KMS-11 (cell line): ENCODE data around the gene APCDD1.

Source experiments
- H2AFZ ChIP-seq: fragments of 200-600 bp; sonication (generic); 2 replicates; pipeline ENCODE4 v1.6.1; 2016; ENCODE audit warnings: antibody characterized with exemption, mixed run types, low read depth
- H3K27ac ChIP-seq: fragments of 200-600 bp; sonication (generic); 2 replicates; pipeline ENCODE4 v1.6.1; 2016; ENCODE audit warnings: mild to moderate bottlenecking, mixed run types
- H3K27me3 ChIP-seq: fragments of 200-600 bp; sonication (generic); 2 replicates; pipeline ENCODE4 v1.6.1; 2017; ENCODE audit warnings: mild to moderate bottlenecking, low read depth, mixed run types, moderate library complexity; ENCODE audit not compliant: insufficient read depth
- H3K36me3 ChIP-seq: fragments of 200-600 bp; sonication (generic); 2 replicates; pipeline ENCODE4 v1.6.1; 2017; ENCODE audit warnings: mild to moderate bottlenecking, mixed run types; ENCODE audit not compliant: insufficient read depth
- H3K4me1 ChIP-seq: fragments of 200-600 bp; sonication (generic); 2 replicates; pipeline ENCODE4 v1.6.1; 2016; ENCODE audit warnings: mild to moderate bottlenecking, low read depth, mixed run types; ENCODE audit not compliant: poor library complexity, severe bottlenecking
- H3K4me2 ChIP-seq: fragments of 200-600 bp; sonication (generic); 2 replicates; pipeline ENCODE4 v1.7.0; 2016; ENCODE audit warnings: mild to moderate bottlenecking, mixed run types
- H3K4me3 ChIP-seq: fragments of 200-600 bp; sonication (generic); IDR thresholded peaks from 2 replicates; pipeline ENCODE4 v1.6.1; 2017; ENCODE audit warnings: low read depth, low read length, mixed read lengths; ENCODE audit not compliant: insufficient read depth
- H3K79me2 ChIP-seq: fragments of 200-600 bp; sonication (generic); 2 replicates; pipeline ENCODE4 v1.6.1; 2016; ENCODE audit warnings: low read depth, mixed run types; ENCODE audit not compliant: insufficient read depth
- H3K9ac ChIP-seq: fragments of 200-600 bp; sonication (generic); 2 replicates; pipeline ENCODE4 v1.6.1; 2016; ENCODE audit warnings: mild to moderate bottlenecking, mixed run types
- H4K20me1 ChIP-seq: fragments of 200-600 bp; sonication (generic); 2 replicates; pipeline ENCODE4 v1.6.1; 2016; ENCODE audit warnings: mild to moderate bottlenecking, mixed run types; ENCODE audit not compliant: insufficient read depth
- CTCF ChIP-seq: fragments of 200-600 bp; sonication (generic); conservative IDR thresholded peaks from 2 replicates; pipeline ENCODE4 v1.6.1; 2017; ENCODE audit warnings: low read depth, mild to moderate bottlenecking, antibody characterized with exemption, low read length, moderate library complexity, mixed read lengths

Gene APCDD1

GRCh38 chr18:10414293-10414842, 40.1 kb upstream of the APCDD1 start:
- Histone ChIP-seq H3K79me2 (no peaks in the 10 kb centered on the region), H3K4me1 (no peaks in the 10 kb centered on the region), H3K4me3 (no peak overlapping the region), H3K27me3 (no peaks in the 10 kb centered on the region), H3K4me2 (no peak overlapping the region), H3K9ac (no peak overlapping the region), H3K27ac (no peak overlapping the region), H2AFZ (no peak overlapping the region), H4K20me1 (no peaks in the 10 kb centered on the region), H3K36me3 (no peaks in the 10 kb centered on the region)
- no peak for TF ChIP-seq CTCF

- Histone ChIP-seq H3K4me1 (no peaks in the 10 kb centered on the region), H3K27ac (no peak overlapping the region), H3K4me3 (no peak overlapping the region), H3K27me3 (no peaks in the 10 kb centered on the region), H4K20me1 (no peaks in the 10 kb centered on the region), H3K79me2 (no peaks in the 10 kb centered on the region), H2AFZ (no peak overlapping the region), H3K9ac (no peak overlapping the region), H3K4me2 (no peak overlapping the region), H3K36me3 (no peaks in the 10 kb centered on the region)
- no peak for TF ChIP-seq CTCF
Observed at GRCh38 chr18:10416065-10416464, 38.4 kb upstream of the APCDD1 start.

- Histone ChIP-seq H4K20me1 (no peaks in the 10 kb centered on the region), H3K4me3 (no peak overlapping the region), H3K36me3 (no peaks in the 10 kb centered on the region), H3K4me1 (peaks cover 5% of the 10 kb centered on the region), H3K27me3 (no peaks in the 10 kb centered on the region), H3K79me2 (no peaks in the 10 kb centered on the region), H3K27ac (no peak overlapping the region), H3K4me2 (no peak overlapping the region), H3K9ac (no peak overlapping the region), H2AFZ (no peak overlapping the region)
- TF ChIP-seq CTCF, result no peak
Observed at GRCh38 chr18:10417191-10417590, 37.2 kb upstream of the APCDD1 start.

DNA sequence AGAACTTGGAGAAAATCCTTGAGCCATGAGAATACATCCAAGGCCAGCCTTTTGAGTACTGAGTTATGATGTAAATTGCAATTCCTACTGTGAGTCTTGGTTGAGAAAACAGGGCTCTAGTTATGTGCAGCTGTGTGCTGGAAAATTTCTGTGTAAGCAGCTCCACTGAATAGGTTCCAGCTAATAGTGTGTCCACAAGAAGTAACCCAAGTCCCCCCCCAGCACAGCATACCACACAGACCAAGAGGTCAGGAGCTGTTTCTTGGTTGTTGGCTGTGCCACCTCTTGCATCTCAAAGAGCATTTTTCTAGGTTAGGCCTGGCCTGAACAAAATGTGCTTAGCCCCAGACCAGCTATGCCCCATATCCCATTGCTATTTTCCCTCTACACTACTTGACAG, 36.8 kb upstream of the APCDD1 start:
- no peak for TF ChIP-seq CTCF
- H3K4me2 ChIP-seq, result no peak overlapping the region
- no peak overlapping the region for H3K27ac ChIP-seq
- no peak overlapping the region for H3K9ac ChIP-seq
- no peaks in the 10 kb centered on the region for H3K27me3 ChIP-seq
- H2AFZ ChIP-seq, result no peak overlapping the region
- H3K79me2 ChIP-seq, result no peaks in the 10 kb centered on the region
- H3K36me3 ChIP-seq, result no peaks in the 10 kb centered on the region
- H4K20me1 ChIP-seq, result no peaks in the 10 kb centered on the region
- peaks cover 6% of the 10 kb centered on the region for H3K4me1 ChIP-seq
- H3K4me3 ChIP-seq, result no peak overlapping the region
